SK-N-SH treated with all-trans-retinoic acid at 6 μM for 48 hours (cell line): ENCODE results near the gene DNER.

Source experiments
- ATAC-seq: fragments of 200-7000 bp; cut with Tn5 transposase; 3 replicates; pipeline ENCODE4 v1.9.1; 2020; ENCODE audit warnings: mild to moderate bottlenecking, moderate library complexity
- ARNTL ChIP-seq: fragments of 450-650 bp; formaldehyde crosslinking; IDR thresholded peaks from 2 replicates; pipeline ENCODE4 v1.5.0; 2020; ENCODE audit warnings: low read depth, mild to moderate bottlenecking, moderate library complexity, borderline replicate concordance
- BACH2 ChIP-seq: fragments of 250-450 bp; sonication (Bioruptor Pico); IDR thresholded peaks from 2 replicates; pipeline ENCODE4 v1.9.0; 2021; ENCODE audit warnings: mild to moderate bottlenecking, borderline replicate concordance
- CSDC2 ChIP-seq: fragments of 250-450 bp; sonication (Bioruptor Pico); IDR thresholded peaks from 2 replicates; pipeline ENCODE4 v1.5.0; 2020; ENCODE audit warnings: mild to moderate bottlenecking, moderate library complexity
- ESRRG ChIP-seq: fragments of 250-450 bp; sonication (Bioruptor Pico); IDR thresholded peaks from 2 replicates; pipeline ENCODE4 v1.6.1; 2021; ENCODE audit warnings: mild to moderate bottlenecking
- GLIS3 ChIP-seq: fragments of 250-450 bp; sonication (Bioruptor Pico); IDR thresholded peaks from 2 replicates; pipeline ENCODE4 v1.5.0; 2020; ENCODE audit warnings: mild to moderate bottlenecking, moderate library complexity
- ISL1 ChIP-seq: fragments of 250-450 bp; sonication (Bioruptor Pico); IDR thresholded peaks from 2 replicates; pipeline ENCODE4 v2.1.2; 2022; ENCODE audit warnings: mild to moderate bottlenecking, moderate library complexity
- OSR1 ChIP-seq: fragments of 250-450 bp; sonication (Bioruptor Pico); IDR thresholded peaks from 2 replicates; pipeline ENCODE4 v1.8.0; 2022; ENCODE audit warnings: moderate library complexity, mild to moderate bottlenecking, inconsistent platforms
- PPARA ChIP-seq: fragments of 250-450 bp; sonication (Bioruptor Pico); IDR thresholded peaks from 2 replicates; pipeline ENCODE4 v1.5.0; 2020; ENCODE audit warnings: mild to moderate bottlenecking, borderline replicate concordance
- RARB ChIP-seq: fragments of 250-450 bp; sonication (Bioruptor Pico); IDR thresholded peaks from 2 replicates; pipeline ENCODE4 v1.8.0; 2021; ENCODE audit warnings: mild to moderate bottlenecking, moderate library complexity
- SNAI2 ChIP-seq: fragments of 250-450 bp; sonication (Bioruptor Pico); IDR thresholded peaks from 2 replicates; pipeline ENCODE4 v1.5.0; 2020; ENCODE audit warnings: mild to moderate bottlenecking, moderate library complexity
- TCF4 ChIP-seq: fragments of 250-450 bp; sonication (Bioruptor Pico); IDR thresholded peaks from 2 replicates; pipeline ENCODE4 v1.8.0; 2021; ENCODE audit warnings: mild to moderate bottlenecking, moderate library complexity, borderline replicate concordance
- TOX ChIP-seq: fragments of 250-450 bp; sonication (Bioruptor Pico); IDR thresholded peaks from 2 replicates; pipeline ENCODE4 v1.8.0; 2021; ENCODE audit warnings: mild to moderate bottlenecking, moderate library complexity, borderline replicate concordance
- ZC3H10 ChIP-seq: fragments of 250-450 bp; sonication (Bioruptor Pico); IDR thresholded peaks from 2 replicates; pipeline ENCODE4 v1.5.1; 2021; ENCODE audit warnings: mild to moderate bottlenecking, moderate library complexity
- ZFP30 ChIP-seq: fragments of 450-650 bp; formaldehyde crosslinking; IDR thresholded peaks from 2 replicates; pipeline ENCODE4 v1.5.0; 2022; ENCODE audit warnings: mild to moderate bottlenecking, moderate library complexity
- ZNF565 ChIP-seq: fragments of 450-650 bp; formaldehyde crosslinking; conservative IDR thresholded peaks from 2 replicates; pipeline ENCODE4 v1.5.0; 2020; ENCODE audit warnings: low read depth, mild to moderate bottlenecking, moderate library complexity
- ZNF70 ChIP-seq: fragments of 450-650 bp; formaldehyde crosslinking; IDR thresholded peaks from 2 replicates; pipeline ENCODE4 v1.5.0; 2020; ENCODE audit warnings: mild to moderate bottlenecking, moderate library complexity
- ZNF8 ChIP-seq: fragments of 450-650 bp; formaldehyde crosslinking; IDR thresholded peaks from 2 replicates; pipeline ENCODE4 v1.5.0; 2020; ENCODE audit warnings: mild to moderate bottlenecking, moderate library complexity
- TF ChIP-seq, protein P1 (sequence below): fragments of 250-450 bp; sonication (Bioruptor Pico); IDR thresholded peaks from 2 replicates; pipeline ENCODE4 v1.8.0; 2021; ENCODE audit warnings: low read depth, mild to moderate bottlenecking, moderate library complexity, borderline replicate concordance
- TF ChIP-seq, protein P2 (sequence below): fragments of 250-450 bp; sonication (Bioruptor Pico); IDR thresholded peaks from 2 replicates; pipeline ENCODE4 v1.8.0; 2020; ENCODE audit warnings: mild to moderate bottlenecking, moderate library complexity, borderline replicate concordance
- TF ChIP-seq, protein P3 (sequence below): fragments of 250-450 bp; sonication (Bioruptor Pico); IDR thresholded peaks from 2 replicates; pipeline ENCODE4 v1.5.1; 2020; ENCODE audit warnings: low read depth, mild to moderate bottlenecking, moderate library complexity
- TF ChIP-seq, protein P4 (sequence below): fragments of 250-450 bp; sonication (Bioruptor Pico); IDR thresholded peaks from 2 replicates; pipeline ENCODE4 v1.5.1; 2021; ENCODE audit warnings: mild to moderate bottlenecking, moderate library complexity

DNER gene

DNA sequence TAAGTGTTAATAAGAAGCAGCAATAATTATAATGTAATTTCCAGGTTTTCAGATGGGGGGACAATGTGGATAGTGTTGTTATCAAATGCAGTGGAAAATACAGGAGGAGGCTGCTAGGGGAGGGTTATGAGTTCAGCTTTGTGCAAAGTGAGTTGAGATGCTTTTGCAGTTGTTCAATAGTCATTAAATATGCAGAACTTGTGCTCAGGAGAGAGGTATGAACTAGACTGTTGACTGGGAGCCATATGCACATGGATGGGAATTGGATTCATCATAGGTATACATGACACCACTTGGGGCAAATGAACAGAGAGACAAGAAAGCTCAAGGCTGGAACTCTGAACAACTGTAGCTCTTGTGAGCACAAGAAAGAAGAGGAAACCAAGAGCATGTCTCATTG lies 261.1 kb downstream of the DNER start:
- no peak for TF ChIP-seq OSR1
- no peak for TF ChIP-seq BACH2 (CRISPR knock-in tag)
- no peak for TF ChIP-seq TOX (CRISPR knock-in tag)
- TF ChIP-seq PPARA: no peak
- TF ChIP-seq, protein P1, sequence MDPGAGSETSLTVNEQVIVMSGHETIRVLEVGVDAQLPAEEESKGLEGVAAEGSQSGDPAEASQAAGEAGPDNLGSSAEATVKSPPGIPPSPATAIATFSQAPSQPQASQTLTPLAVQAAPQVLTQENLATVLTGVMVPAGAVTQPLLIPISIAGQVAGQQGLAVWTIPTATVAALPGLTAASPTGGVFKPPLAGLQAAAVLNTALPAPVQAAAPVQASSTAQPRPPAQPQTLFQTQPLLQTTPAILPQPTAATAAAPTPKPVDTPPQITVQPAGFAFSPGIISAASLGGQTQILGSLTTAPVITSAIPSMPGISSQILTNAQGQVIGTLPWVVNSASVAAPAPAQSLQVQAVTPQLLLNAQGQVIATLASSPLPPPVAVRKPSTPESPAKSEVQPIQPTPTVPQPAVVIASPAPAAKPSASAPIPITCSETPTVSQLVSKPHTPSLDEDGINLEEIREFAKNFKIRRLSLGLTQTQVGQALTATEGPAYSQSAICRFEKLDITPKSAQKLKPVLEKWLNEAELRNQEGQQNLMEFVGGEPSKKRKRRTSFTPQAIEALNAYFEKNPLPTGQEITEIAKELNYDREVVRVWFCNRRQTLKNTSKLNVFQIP: no peak
- TF ChIP-seq ZNF565 (CRISPR knock-in tag): no peak
- TF ChIP-seq ZNF8 (CRISPR knock-in tag): no peak
- no peak for TF ChIP-seq CSDC2 (CRISPR knock-in tag)
- TF ChIP-seq ZC3H10 (CRISPR knock-in tag): no peak
- no peak for TF ChIP-seq ARNTL
- TF ChIP-seq ZFP30 (CRISPR knock-in tag): no peak
- no peak for TF ChIP-seq TCF4 (CRISPR knock-in tag)
- TF ChIP-seq ISL1 (CRISPR knock-in tag): no peak
- no peak for TF ChIP-seq SNAI2 (CRISPR knock-in tag)
- no peak for TF ChIP-seq RARB
- TF ChIP-seq, protein P2, sequence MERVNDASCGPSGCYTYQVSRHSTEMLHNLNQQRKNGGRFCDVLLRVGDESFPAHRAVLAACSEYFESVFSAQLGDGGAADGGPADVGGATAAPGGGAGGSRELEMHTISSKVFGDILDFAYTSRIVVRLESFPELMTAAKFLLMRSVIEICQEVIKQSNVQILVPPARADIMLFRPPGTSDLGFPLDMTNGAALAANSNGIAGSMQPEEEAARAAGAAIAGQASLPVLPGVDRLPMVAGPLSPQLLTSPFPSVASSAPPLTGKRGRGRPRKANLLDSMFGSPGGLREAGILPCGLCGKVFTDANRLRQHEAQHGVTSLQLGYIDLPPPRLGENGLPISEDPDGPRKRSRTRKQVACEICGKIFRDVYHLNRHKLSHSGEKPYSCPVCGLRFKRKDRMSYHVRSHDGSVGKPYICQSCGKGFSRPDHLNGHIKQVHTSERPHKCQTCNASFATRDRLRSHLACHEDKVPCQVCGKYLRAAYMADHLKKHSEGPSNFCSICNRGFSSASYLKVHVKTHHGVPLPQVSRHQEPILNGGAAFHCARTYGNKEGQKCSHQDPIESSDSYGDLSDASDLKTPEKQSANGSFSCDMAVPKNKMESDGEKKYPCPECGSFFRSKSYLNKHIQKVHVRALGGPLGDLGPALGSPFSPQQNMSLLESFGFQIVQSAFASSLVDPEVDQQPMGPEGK (CRISPR knock-in tag): no peak
- TF ChIP-seq, protein P3, sequence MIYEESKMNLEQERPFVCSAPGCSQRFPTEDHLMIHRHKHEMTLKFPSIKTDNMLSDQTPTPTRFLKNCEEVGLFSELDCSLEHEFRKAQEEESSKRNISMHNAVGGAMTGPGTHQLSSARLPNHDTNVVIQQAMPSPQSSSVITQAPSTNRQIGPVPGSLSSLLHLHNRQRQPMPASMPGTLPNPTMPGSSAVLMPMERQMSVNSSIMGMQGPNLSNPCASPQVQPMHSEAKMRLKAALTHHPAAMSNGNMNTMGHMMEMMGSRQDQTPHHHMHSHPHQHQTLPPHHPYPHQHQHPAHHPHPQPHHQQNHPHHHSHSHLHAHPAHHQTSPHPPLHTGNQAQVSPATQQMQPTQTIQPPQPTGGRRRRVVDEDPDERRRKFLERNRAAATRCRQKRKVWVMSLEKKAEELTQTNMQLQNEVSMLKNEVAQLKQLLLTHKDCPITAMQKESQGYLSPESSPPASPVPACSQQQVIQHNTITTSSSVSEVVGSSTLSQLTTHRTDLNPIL (CRISPR knock-in tag): no peak
- no peak for TF ChIP-seq ZNF70 (CRISPR knock-in tag)
- TF ChIP-seq, protein P4, sequence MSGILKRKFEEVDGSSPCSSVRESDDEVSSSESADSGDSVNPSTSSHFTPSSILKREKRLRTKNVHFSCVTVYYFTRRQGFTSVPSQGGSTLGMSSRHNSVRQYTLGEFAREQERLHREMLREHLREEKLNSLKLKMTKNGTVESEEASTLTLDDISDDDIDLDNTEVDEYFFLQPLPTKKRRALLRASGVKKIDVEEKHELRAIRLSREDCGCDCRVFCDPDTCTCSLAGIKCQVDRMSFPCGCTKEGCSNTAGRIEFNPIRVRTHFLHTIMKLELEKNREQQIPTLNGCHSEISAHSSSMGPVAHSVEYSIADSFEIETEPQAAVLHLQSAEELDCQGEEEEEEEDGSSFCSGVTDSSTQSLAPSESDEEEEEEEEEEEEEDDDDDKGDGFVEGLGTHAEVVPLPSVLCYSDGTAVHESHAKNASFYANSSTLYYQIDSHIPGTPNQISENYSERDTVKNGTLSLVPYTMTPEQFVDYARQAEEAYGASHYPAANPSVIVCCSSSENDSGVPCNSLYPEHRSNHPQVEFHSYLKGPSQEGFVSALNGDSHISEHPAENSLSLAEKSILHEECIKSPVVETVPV (CRISPR knock-in tag): no peak
- TF ChIP-seq, all 23 proteins: peak for 0
- no peak for ATAC-seq

DNA sequence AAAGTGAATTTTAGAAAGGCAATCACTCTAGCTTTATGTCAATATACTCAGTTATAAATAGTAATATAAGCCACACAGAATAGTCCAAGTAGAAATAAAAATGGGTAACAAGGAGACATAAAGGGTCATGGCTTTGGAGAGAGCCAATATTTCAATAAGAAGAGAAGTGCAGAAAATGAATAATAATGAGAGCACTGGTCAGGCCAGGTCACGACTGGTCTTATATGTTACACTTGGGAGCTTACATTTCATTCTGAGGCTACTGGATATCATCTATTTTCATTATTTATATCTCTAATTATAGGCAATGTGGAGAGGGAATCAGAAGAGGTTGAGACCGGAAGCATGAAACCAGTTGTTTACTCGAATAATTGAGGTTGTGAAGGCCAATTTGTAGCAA lies 262.5 kb downstream of the DNER start:
- ATAC-seq: no peak
- TF ChIP-seq, protein P1: no peak
- no peak for TF ChIP-seq RARB
- TF ChIP-seq, all 23 proteins: peak for 0

DNA sequence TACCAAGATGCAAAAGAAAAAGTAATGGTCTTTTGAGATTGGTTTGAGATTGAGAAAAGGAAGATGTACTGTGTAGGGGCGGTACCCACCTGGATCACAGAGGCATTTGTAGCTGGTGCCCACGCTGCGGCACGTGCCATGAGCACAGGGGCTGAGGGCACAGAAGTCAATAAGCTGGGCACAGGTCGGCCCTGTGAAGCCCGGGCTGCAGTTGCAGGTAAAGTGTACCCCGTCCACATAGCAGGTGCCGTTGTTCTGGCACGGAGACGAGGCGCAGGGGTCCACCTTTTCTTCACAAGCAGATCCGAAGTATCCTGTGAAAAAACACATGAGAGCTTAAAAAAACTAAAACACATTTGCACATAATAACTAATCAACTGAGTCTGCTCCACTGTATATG lies 267.1 kb downstream of the DNER start:
- TF ChIP-seq CSDC2 (CRISPR knock-in tag): no peak
- TF ChIP-seq, all 23 proteins: peak for 0
- no peak for ATAC-seq

DNA sequence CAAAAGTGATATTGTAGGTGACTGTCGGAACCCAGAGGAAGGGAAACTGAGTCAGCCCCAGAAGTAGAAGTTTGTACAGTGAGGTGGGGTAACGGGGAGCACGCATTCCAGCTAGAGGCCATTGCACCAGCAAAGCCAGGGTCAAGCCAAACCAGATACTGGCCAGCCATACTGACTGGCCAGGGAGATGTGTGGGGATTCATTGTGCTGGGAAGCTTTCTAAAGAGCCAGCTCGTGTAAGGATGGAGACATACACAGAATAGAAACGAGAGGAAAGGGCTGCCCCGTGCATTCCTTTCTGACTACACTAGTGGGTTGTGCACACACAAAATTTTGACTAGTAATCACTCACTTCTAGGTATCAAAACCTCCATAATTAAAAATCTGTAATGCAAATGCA lies 268.0 kb downstream of the DNER start:
- no peak for ATAC-seq
- TF ChIP-seq SNAI2 (CRISPR knock-in tag) (no peak), ZNF70 (CRISPR knock-in tag) (no peak), ZC3H10 (CRISPR knock-in tag) (no peak), ARNTL (no peak), TOX (CRISPR knock-in tag) (no peak), BACH2 (CRISPR knock-in tag) (no peak), ISL1 (CRISPR knock-in tag) (no peak), ZNF8 (CRISPR knock-in tag) (no peak), OSR1 (no peak), ESRRG (CRISPR knock-in tag) (no peak), GLIS3 (no peak), RARB (no peak), ZFP30 (CRISPR knock-in tag) (no peak)
- TF ChIP-seq, protein P2 (CRISPR knock-in tag): no peak
- TF ChIP-seq, protein P1: no peak
- TF ChIP-seq, protein P3 (CRISPR knock-in tag): no peak
